K562 (cell line): ENCODE data around the gene GATA2. TPM values are rescaled to one million over a fixed set of nuclear protein-coding genes. Genes with fewer than 3 reads are reported as not detected.

Experiments used
- ATAC-seq: fragments of 200-7000 bp; cut with Tn5 transposase; 3 replicates; pipeline ENCODE4 v1.9.1; 2020; ENCODE audit warnings: moderate library complexity
- BruUV-seq: library from RNA; stranded (reverse); fragments of 400-500 nt; replicated peaks from 2 replicates; lab custom pipeline; 2021; lab: Mats Ljungman, UMichigan
- CTCF ChIA-PET: fragments of 300-600 bp; formaldehyde crosslinking; extraction: SDS; loops from one replicate; lab custom pipeline; 2021; ENCODE audit warnings: low intra/inter-chr PET ratio; lab: Yijun Ruan, JAX
- POLR2A ChIA-PET: fragments of 300-600, 350-650 bp; sonication (Branson Sonifier 250); formaldehyde crosslinking; extraction: SDS; loops from one replicate; lab custom pipeline; 2021; ENCODE audit warnings: antibody characterized with exemption, inconsistent platforms; lab: Yijun Ruan, JAX
- DNase-seq, 4 experiments: peaks; one replicate each; pipeline versions ENCODE4 v3.0.0 to v3.0.0-alpha.2; 2011 to 2018; ENCODE audit warnings: low spot score in 3 of 4, mixed read lengths in 3 of 4; ENCODE audit errors: extremely low read depth in 1 of 4
- FAIRE-seq: peaks from 2 replicates; lab custom pipeline; 2011; peaks lifted over from hg19 to GRCh38; lab: Jason Lieb, UNC
- H2AFZ ChIP-seq: 2 replicates; pipeline ENCODE4 v1.6.0; 2011; ENCODE audit warnings: low read depth, low read length, control low read depth, inconsistent platforms
- H3K27ac ChIP-seq: fragments of 200-600 bp; 3 replicates; pipeline ENCODE4 v1.8.0; 2011; ENCODE audit warnings: low read depth, mild to moderate bottlenecking, control low read depth, inconsistent platforms, low read length, moderate library complexity, mixed read lengths; ENCODE audit errors: extremely low read depth
- H3K27me3 ChIP-seq, 2 experiments: fragments of 300-600 bp in 1 of 2; 2 replicates in 1 of 2; 3 replicates in 1 of 2; pipeline versions ENCODE4 v1.6.0 to v1.8.0; 2011; ENCODE audit warnings: inconsistent platforms in 2 of 2, low read length in 2 of 2, mild to moderate bottlenecking in 1 of 2, mixed read lengths in 1 of 2, moderate library complexity in 1 of 2; ENCODE audit not compliant: control insufficient read depth in 2 of 2, insufficient read depth in 2 of 2
- H3K36me3 ChIP-seq: fragments of 300-600 bp; 3 replicates; pipeline ENCODE4 v1.8.0; 2011; ENCODE audit warnings: mild to moderate bottlenecking, low read length, inconsistent platforms; ENCODE audit not compliant: control insufficient read depth, insufficient read depth
- H3K4me1 ChIP-seq, 2 experiments: fragments of 200-600 bp in 1 of 2; replicated peaks in 1 of 2; 2 replicates in 1 of 2; 3 replicates in 1 of 2; pipeline versions ENCODE4 v1.5.1 to v1.8.0; 2011; ENCODE audit warnings: inconsistent platforms in 2 of 2, low read length in 2 of 2, mild to moderate bottlenecking in 1 of 2, mixed read lengths in 1 of 2, moderate library complexity in 1 of 2; ENCODE audit not compliant: control insufficient read depth in 2 of 2, insufficient read depth in 2 of 2
- H3K4me2 ChIP-seq: 2 replicates; pipeline ENCODE4 v1.6.1; 2011; ENCODE audit warnings: low read length, control low read depth, inconsistent platforms, mixed read lengths; ENCODE audit not compliant: insufficient read depth
- H3K4me3 ChIP-seq: fragments of 200-600 bp; sonication (generic), shearing (Covaris generic); 2 replicates; pipeline ENCODE4 v1.5.1; 2016; ENCODE audit warnings: control low read depth, inconsistent platforms
- H3K79me2 ChIP-seq: fragments of 200-600 bp; 3 replicates; pipeline ENCODE4 v1.8.0; 2011; ENCODE audit warnings: low read length, inconsistent platforms; ENCODE audit not compliant: control insufficient read depth, insufficient read depth
- H3K9ac ChIP-seq, 2 experiments: 2 replicates each; pipeline versions ENCODE4 v1.6.0 to v1.6.1; 2011; ENCODE audit warnings: low read depth in 2 of 2, low read length in 2 of 2, control low read depth in 1 of 2, inconsistent platforms in 1 of 2, mild to moderate bottlenecking in 1 of 2, mixed read lengths in 1 of 2; ENCODE audit not compliant: insufficient read depth in 1 of 2
- H3K9me1 ChIP-seq: one replicate; pipeline ENCODE4 v1.6.0; 2011; ENCODE audit warnings: inconsistent platforms, mild to moderate bottlenecking, low read length, moderate library complexity; ENCODE audit not compliant: control insufficient read depth, insufficient read depth
- H3K9me3 ChIP-seq: replicated peaks from 2 replicates; pipeline ENCODE4 v1.5.1; 2011; ENCODE audit warnings: low read depth, low read length, inconsistent platforms; ENCODE audit not compliant: control insufficient read depth, insufficient read depth
- H4K20me1 ChIP-seq: replicated peaks from 2 replicates; pipeline ENCODE4 v1.6.1; 2011; ENCODE audit warnings: low read length, inconsistent platforms, mixed read lengths; ENCODE audit not compliant: control insufficient read depth, insufficient read depth
- ASH1L ChIP-seq: fragments of 450-650 bp; IDR thresholded peaks from 2 replicates; pipeline ENCODE4 v1.6.1; 2018; ENCODE audit warnings: borderline replicate concordance, mild to moderate bottlenecking, low read depth; ENCODE audit not compliant: partially characterized antibody
- CHCHD3 ChIP-seq: fragments of 250-450 bp; sonication (Bioruptor Pico); IDR thresholded peaks from 2 replicates; pipeline ENCODE4 v2.1.2; 2022; ENCODE audit warnings: mild to moderate bottlenecking
- ETS1 ChIP-seq: conservative IDR thresholded peaks from 2 replicates; pipeline ENCODE4 v1.6.1; 2011; ENCODE audit warnings: low read depth, mild to moderate bottlenecking, low read length; ENCODE audit not compliant: control insufficient read depth
- FIP1L1 ChIP-seq: fragments of 200-400 bp; formaldehyde crosslinking; IDR thresholded peaks from 2 replicates; pipeline ENCODE4 v1.6.1; 2018; ENCODE audit warnings: mild to moderate bottlenecking, low read depth, low read length; ENCODE audit not compliant: poor library complexity, severe bottlenecking
- HNRNPL ChIP-seq: fragments of 200-400 bp; formaldehyde crosslinking; IDR thresholded peaks from 2 replicates; pipeline ENCODE4 v1.6.1; 2017; ENCODE audit warnings: low read depth, mild to moderate bottlenecking, low read length
- MAFG ChIP-seq: fragments of 450-650 bp; conservative IDR thresholded peaks from 2 replicates; pipeline ENCODE4 v1.6.1; 2016; ENCODE audit warnings: missing genetic modification characterization, missing compliant biosample characterization
- MXI1 ChIP-seq: IDR thresholded peaks from 2 replicates; pipeline ENCODE4 v1.6.1; 2011; ENCODE audit warnings: low read depth, mild to moderate bottlenecking, improper control_type of control experiment, low read length
- NRF1 ChIP-seq, 2 experiments: fragments of 450-650 bp; IDR thresholded peaks in 1 of 2; conservative IDR thresholded peaks in 1 of 2; 2 replicates each; pipeline ENCODE4 v1.6.1; 2014; ENCODE audit warnings: mild to moderate bottlenecking in 2 of 2
- PPARD ChIP-seq: fragments of 250-450 bp; sonication (Bioruptor Pico); IDR thresholded peaks from 2 replicates; pipeline ENCODE4 v1.8.0; 2022; ENCODE audit warnings: inconsistent platforms, mild to moderate bottlenecking, moderate library complexity
- RUNX1 ChIP-seq: sonication (generic); IDR thresholded peaks from 2 replicates; pipeline ENCODE4 v1.6.1; 2016; ENCODE audit warnings: antibody characterized with exemption, low read depth
- SAP30 ChIP-seq: fragments of 200-600 bp; sonication (generic); IDR thresholded peaks from 2 replicates; pipeline ENCODE4 v1.6.1; 2012; ENCODE audit warnings: borderline replicate concordance, low read depth, mild to moderate bottlenecking, moderate library complexity, low read length, control low read depth, inconsistent platforms; ENCODE audit not compliant: insufficient read depth, poor library complexity, severe bottlenecking
- SRSF7 ChIP-seq: fragments of 200-400 bp; formaldehyde crosslinking; optimal IDR thresholded peaks from 2 replicates; pipeline ENCODE3; 2017; ENCODE audit warnings: mild to moderate bottlenecking, low read depth, low read length
- TARDBP ChIP-seq: fragments of 450-650 bp; IDR thresholded peaks from 2 replicates; pipeline ENCODE4 v1.6.1; 2016
- U2AF2 ChIP-seq: fragments of 200-400 bp; formaldehyde crosslinking; optimal IDR thresholded peaks from 2 replicates; pipeline ENCODE3; 2017; ENCODE audit warnings: low read depth, mild to moderate bottlenecking, low read length
- ZBTB9 ChIP-seq: fragments of 450-650 bp; formaldehyde crosslinking; IDR thresholded peaks from 2 replicates; pipeline ENCODE4 v1.4.0; 2020; ENCODE audit warnings: mild to moderate bottlenecking, moderate library complexity
- ZNF143 ChIP-seq: sonication (generic); formaldehyde crosslinking; IDR thresholded peaks from 2 replicates; pipeline ENCODE4 v1.9.0; 2022; ENCODE audit warnings: mild to moderate bottlenecking, missing genetic modification reagents
- WGBS: fragments of 100-300 bp; shearing (Covaris generic); methylation state at CpG from one replicate; pipeline ENCODE4 v1.1.6; 2016; ENCODE audit warnings: low coverage, mixed read lengths; ENCODE audit not compliant: insufficient coverage; ENCODE audit errors: missing lambda C conversion rate; 5-methylcytosine and 5-hydroxymethylcytosine counted together
- in situ Hi-C: fragments of 300-500 bp; cut with MboI; formaldehyde crosslinking; loops from 4 replicates; pipeline ENCODE4 v1.15.0; 2018; ENCODE audit warnings: inconsistent platforms, mixed read lengths
- intact Hi-C: fragments of 100-400 bp; cut with micrococcal nuclease; formaldehyde crosslinking; loops from 2 replicates; pipeline ENCODE4 v1.14.2; 2022
- polyA plus RNA-seq, 8 experiments: library from polyadenylated mRNA; depleted of rRNA in 4 of 8; stranded (reverse) in 5 of 8; unstranded in 3 of 8; fragments of >200 nt; fragmentation: Nextera tagmentation in 2 of 8; fragmentation: Illumina TruSeq in 1 of 8; extraction: Ambion mirVana in 2 of 8; extraction: Trizol in 1 of 8; gene quantifications; 2 replicates each; pipeline versions ENCODE4 v1.2.1 to v1.2.3, GENCODE V29; 2011 to 2014; ENCODE audit warnings: inconsistent platforms in 1 of 8, missing spikeins in 1 of 8
- total RNA-seq, 7 experiments: library from RNA; depleted of rRNA in 6 of 7; stranded (reverse); fragments of >200 nt in 6 of 7; fragmentation: Illumina TruSeq in 2 of 7; extraction: Trizol in 2 of 7; gene quantifications; 2 replicates each; pipeline versions ENCODE4 v1.2.1 to v1.2.3, GENCODE V29; 2011 to 2021; ENCODE audit warnings: low replicate concordance in 1 of 7

Gene GATA2
- total and polyA plus RNA-seq, 9 of the 15 experiments (the other 6 are each of a cell fraction or from before 2014, with no cell fraction given) = 8.5 to 218 (median 50.8) TPM

GRCh38 chr3:128487538-128487812 lies 5.5 kb downstream of the GATA2 start (continued):
- peak; percentile 3 for TF ChIP-seq SAP30
- TF ChIP-seq HNRNPL = no peak
- TF ChIP-seq CHCHD3 (CRISPR knock-in tag) = 0 out of 2 replicates have a peak, but pooled peaks have one; percentile 17
- no peak for TF ChIP-seq ETS1
- no peak for TF ChIP-seq ZBTB9 (CRISPR knock-in tag)

- 2% methylated on average over 29 of the region's 75 CpGs for WGBS
- peaks cover 26% of the 10 kb centered on the region for H4K20me1 ChIP-seq
- H3K9ac ChIP-seq = peak overlapping the region; percentile 98
- H3K9me3 ChIP-seq = no peaks in the 10 kb centered on the region
- peaks cover 100% of the 10 kb centered on the region for H3K79me2 ChIP-seq
- FAIRE-seq (peak; percentile 29), ATAC-seq (no peak), DNase-seq (peak in 2 of 4 experiments; percentile 27 to 57)
- BruUV-seq = TSS peak; percentile 49
- in situ Hi-C loops (no loop called here), intact Hi-C loops (loop anchor here (5.0 kb wide), 1 partner anchor 60 kb away; no protein-coding TSS in a partner anchor)
- peak overlapping the region; percentile 98 for H3K27ac ChIP-seq
- ChIA-PET POLR2A (interaction anchor here (0.5 to 1.6 kb wide), 7 partner anchors 9 to 405 kb away, joined by 3 to 6 read pairs (median 3); no protein-coding TSS in a partner anchor), CTCF (no interaction called here)
- no peaks in the 10 kb centered on the region for H3K27me3 ChIP-seq
- peak overlapping the region; percentile 92 for H3K4me2 ChIP-seq
- H2AFZ ChIP-seq = no peak overlapping the region
- peaks cover 78% of the 10 kb centered on the region for H3K36me3 ChIP-seq
- H3K4me1 ChIP-seq = peaks cover 13 to 72% of the 10 kb centered on the region in 2 experiments; a peak in 3 of 5 replicates
- no peaks in the 10 kb centered on the region for H3K9me1 ChIP-seq
- H3K4me3 ChIP-seq = peak overlapping the region; percentile 98
- TF ChIP-seq NRF1 (conservative IDR thresholded peaks at IDR 0.05 in 1 of 2, IDR thresholded peaks at IDR 0.05 in 1 of 2) (peak; percentile 59 to 63; a peak in 3 of 4 replicates), TARDBP (no peak), PPARD (CRISPR knock-in tag) (no peak), FIP1L1 (peak; percentile 48), ZNF143 (CRISPR knock-in tag) (no peak), MAFG (tag) (no peak), RUNX1 (no peak), U2AF2 (no peak), ASH1L (no peak), SRSF7 (peak; percentile 50), MXI1 (0 out of 2 replicates have a peak, but pooled peaks have one; percentile 35)
These were observed 6.1 kb downstream of the GATA2 start for GRCh38 chr3:128486681-128487537.
